ENCODE results near the gene ZNF521.
"Not testable (repeated sequence)": the region's sequence is repeated elsewhere in the genome, so short reads cannot be mapped to it uniquely, and the experiment has no call there.

The ZNF521 gene

DNA sequence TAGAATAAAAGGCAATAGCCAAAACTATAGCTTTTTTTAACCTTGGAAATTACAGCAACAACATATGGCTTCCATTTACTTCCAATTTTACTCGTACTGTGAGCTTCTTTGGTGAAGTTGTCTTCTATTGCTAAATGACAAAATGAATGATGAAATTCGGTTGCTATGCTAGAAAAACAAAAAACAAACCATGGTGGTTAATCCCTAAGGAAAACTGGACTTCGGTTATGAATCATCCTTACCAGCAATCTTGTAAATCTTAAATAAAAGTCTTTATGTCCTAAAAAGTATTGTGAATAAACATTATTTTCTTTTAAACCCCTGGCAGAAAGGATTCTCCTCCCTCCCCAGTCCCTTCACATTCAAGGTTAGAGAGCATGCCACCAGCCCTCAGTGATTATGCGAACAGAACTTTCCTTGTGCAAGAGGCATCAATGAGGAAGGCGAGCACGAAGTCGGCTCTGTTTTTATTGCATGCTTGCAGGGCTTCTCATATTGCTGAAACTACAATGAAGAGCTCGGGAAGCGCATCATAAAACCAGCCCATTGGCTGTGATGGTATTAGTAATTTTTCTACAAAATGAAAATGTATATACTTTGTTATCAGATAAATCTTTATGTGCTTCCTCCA is 62.9 kb downstream of the ZNF521 start:
- DNase-seq (ENCODE audit: low spot score), result no peak

DNA sequence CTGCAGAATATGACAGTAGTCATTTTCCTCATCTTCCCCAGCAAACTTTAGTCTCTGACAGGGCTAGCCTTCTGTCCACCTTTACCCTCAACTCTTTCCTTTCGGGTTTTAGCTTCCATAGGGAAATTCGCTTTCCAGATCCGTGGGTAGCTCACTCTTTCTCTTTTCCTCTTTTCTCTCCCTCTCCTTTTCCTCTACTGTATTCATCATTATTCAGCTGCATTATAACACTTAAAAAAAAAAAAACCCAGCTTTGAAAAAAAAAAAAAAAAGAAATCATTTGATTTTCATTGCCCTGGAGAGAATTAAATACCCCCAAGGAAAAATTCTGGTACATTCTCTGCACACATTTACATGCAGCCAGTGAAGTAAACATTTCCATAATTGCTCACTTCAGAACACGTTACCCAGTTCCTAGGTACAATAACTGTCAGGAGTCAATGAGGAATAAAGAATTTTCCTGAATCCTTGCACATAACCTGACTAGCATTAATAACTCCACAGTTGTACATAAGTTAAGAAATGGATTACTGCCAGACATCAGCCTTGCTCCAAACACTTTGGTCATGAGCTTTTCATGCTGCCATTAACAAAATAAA is 63.5 kb downstream of the ZNF521 start:
- DNase-seq (ENCODE audit: low spot score), result no peak

DNA sequence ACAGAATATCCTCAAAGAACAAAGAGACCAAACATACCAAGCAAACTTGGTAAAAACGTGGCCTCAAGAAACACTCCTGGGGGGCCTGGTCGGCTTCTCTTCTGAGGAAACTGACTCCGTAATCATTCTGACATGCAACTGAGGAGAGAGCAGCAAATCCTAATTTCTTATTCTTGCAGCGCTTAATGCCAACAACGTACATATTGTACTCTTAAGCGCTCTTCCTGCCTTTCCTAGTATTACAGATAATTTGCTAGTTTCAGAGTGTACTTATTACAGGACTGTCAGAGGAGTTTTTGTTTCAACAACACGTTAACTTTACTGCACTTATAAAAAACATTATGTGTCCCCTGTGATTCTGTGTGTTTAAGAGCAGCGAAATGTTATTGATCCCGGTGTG is 64.9 kb downstream of the ZNF521 start:
- no peak for DNase-seq (ENCODE audit: low spot score)

DNA sequence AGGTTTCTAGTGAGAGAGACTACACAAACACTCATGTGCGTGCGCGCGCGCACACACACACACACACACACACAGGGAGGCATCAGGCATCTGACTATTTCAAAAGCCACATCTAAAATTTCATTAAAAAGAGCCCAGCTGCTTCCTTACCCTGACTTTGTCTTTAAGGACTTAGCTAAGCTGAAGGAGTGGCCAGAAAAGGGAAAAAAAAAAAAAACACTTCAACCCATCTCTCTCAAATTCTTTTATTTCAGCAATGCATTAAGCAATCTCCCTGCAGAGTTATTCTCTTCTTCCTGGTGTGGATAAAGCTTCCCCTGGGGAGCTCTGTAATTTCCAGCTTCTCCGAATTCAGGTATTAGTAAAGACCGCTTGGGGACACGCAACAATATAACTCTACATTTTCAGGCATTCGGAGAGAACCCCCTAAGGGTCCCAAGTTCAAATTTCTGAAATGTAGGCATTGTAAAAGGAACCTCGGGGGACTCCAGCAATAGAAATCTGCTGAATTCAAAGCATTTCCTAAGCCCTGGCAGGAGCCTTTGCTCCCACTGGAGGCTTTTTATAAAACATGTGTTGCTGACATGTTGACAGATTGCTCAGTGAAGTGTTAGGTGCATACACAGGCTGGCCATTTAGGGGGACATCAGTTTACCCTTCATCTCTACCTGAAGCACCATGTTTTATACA is 67.0 kb downstream of the ZNF521 start:
- DNase-seq (ENCODE audit: low spot score), result no peak

DNA sequence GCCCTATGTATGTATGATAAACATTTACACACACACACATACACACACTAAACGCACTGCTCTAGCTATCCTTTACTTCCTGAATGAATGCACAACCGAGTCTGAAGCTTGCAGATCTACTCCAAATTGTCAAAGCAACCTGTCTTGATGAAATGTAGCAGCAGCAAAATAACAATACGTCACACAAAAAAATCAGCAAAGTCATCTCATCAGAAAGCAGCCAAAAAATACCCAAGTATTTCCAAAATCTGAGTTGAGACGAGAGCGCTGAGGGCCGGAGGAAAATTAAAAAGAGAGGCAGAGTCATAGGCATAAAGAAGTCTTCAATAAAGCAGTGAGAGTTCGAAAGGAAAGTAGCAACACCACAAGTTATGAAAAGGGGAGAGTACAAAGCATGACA is 67.7 kb downstream of the ZNF521 start:
- no peak for DNase-seq (ENCODE audit: low spot score)

DNA sequence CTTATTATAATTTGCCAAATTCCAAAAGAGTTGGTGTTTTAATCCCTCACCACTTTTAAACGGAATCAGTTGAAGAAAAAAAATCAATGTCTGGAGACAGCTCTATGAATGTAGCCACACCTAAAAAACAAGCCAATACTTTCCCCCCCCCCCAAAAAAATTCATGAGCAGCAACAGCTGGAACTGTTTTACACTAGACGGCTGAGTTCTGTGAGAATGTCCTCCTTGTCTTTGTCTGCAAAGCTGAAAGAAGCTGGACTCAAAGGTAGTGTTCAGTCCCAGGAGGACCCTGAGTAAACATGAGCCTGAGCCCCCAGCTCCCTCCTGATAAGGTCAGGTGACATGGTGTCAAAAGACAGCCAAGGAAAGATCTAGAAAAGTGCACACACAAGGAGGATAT is 68.2 kb downstream of the ZNF521 start:
- DNase-seq (ENCODE audit: low spot score), result no peak

DNA sequence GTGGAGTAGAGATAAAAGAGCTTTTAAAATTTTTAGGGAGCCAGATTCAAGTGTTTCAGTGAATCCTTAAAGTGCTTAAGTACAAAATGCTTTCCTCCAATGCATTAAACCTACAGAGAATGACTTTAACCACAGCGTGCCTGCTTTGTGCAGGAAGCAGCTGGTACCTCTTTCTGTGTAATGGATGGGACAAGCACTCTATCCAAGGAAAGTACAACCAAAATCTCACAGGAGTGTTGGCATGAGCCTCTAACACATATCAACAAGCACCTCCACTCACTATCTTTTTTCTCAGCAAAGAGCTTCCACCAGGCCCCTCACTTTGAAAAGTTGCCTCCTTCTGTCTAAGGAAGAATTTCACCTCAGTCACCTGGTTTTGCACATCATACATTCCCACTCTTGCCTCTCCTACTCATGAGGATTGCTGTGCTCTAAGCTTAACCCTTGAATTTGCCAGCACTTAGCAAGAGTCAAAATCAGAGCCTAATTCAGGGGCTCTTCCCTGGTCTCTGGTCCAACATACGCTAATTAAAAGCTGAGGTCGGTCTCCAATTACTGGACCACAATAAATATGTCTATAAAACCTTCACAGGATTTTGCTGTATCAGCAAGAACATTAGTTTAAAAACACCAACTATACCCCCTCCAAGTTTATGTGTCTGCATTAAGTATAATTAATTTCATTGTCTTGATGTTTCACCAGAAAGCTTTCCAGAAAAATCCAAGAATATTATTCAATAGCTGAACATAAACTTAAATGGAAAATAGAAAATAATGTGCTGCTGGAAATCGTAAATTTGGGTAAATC is 68.9 kb downstream of the ZNF521 start:
- DNase-seq (ENCODE audit: low spot score), result no peak

DNA sequence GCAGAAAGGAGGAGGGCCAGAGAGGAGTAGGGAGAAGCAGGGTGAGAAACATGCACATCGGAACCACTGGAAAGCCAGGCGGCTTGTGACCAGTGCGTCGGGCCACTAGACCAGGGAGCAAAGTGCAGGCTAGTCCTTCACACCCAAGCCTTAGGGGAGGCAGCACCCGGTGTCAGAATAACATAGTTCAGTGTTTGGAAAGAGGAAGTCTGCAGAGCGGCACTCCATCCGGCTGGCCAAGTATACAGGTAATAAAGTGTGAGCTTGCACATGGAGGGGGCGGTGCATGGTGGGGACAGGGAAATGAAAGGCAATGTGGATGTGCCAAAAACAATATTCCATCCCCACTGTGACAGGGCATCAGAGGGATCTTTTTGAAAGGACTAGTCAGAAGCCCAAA is 69.7 kb downstream of the ZNF521 start:
- DNase-seq (ENCODE audit: low spot score), result no peak

DNA sequence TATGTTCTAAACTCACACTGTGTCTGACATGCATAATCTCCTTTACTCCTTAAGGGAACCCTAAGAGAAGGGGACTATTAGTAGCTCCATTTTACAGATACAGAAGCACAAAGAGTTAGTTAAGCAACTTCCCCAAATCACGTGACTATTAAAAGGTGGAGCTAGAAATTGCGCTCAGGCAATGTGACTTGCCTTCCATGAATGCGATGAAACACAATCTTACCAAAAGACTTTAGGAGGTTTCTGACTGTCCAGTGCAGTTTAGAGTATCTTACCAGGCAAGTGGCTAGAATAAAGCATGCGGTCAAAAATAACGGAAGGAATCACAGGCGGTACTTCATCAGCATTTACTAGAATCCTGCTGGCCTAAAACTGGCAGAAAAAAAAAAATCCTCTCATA is 70.4 kb downstream of the ZNF521 start:
- no peak for DNase-seq (ENCODE audit: low spot score)

DNA sequence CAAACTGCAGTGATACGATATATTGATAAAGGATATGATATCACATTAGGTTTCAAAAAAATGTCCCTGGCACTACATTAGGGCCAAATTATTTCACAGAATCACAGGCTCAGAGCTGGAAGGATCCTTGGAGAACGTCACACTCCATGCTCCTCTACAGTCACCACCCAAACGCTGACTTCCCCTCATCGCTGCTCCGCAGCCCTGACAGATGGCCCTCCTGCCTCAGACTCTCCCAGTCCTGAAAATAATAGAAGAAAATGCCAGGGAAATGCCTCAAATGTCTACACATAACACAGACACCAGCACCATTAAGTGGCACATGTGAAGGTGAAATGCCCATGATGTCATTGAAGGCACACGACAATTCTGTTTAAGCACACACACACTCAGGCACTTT is 72.0 kb downstream of the ZNF521 start:
- DNase-seq (ENCODE audit: low spot score), result no peak

DNA sequence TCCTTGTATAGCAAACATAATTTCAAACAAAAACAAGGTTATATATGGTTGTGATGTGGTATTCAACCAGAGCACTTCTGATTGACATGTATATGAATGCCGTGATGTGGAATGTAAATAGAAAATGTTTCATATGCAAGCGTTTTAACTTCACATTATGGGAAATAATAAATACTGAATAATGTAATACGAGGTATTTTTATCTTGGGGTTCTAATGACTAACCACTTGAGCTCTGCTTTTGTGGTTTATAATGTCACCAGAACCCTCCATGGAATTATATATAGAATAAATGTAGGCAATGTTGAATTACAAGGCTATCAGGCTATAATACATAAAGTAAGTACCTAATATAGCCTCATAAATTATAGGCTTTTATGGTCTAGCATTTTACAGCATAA is 72.4 kb downstream of the ZNF521 start:
- no peak for DNase-seq (ENCODE audit: low spot score)

DNA sequence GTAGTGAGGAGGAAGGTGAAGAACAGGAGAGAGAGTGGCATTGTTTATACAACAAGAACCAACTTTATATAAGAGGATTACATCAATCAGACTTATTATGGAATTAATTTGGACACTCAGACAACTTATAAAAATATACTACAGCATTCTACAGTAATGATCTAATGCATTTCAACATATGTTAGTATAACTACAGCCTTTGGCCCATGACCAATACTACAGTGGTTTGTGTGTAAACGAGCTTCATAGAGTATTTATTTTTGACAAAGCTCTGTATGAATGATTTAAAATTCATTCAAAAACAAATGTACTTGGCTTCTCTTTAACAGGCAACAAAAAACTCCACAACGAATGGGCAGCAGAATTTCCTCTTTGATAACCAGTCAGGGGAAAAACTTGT is 72.8 kb downstream of the ZNF521 start:
- no peak for DNase-seq (ENCODE audit: low spot score)

DNA sequence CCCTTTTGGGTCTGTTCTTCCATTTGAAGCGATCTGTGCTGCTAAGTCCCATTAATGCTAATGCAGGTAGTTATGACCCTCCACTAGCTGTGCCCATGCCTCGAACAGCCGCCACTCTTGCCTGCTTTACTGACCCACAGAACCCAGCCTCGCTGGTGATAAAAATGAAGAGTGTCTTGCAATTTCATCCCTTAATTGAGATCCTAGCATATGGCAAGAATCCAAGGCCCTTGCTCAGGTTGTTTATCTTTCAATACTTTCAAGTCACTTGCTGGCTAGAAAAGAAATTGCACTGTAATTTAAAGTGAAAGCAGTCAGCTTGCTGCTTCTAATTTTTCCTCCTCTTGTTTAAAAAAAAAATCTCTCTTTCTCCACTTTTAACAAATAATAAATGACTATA is 73.6 kb downstream of the ZNF521 start:
- peak; percentile 36 for DNase-seq (ENCODE audit: low spot score)

DNA sequence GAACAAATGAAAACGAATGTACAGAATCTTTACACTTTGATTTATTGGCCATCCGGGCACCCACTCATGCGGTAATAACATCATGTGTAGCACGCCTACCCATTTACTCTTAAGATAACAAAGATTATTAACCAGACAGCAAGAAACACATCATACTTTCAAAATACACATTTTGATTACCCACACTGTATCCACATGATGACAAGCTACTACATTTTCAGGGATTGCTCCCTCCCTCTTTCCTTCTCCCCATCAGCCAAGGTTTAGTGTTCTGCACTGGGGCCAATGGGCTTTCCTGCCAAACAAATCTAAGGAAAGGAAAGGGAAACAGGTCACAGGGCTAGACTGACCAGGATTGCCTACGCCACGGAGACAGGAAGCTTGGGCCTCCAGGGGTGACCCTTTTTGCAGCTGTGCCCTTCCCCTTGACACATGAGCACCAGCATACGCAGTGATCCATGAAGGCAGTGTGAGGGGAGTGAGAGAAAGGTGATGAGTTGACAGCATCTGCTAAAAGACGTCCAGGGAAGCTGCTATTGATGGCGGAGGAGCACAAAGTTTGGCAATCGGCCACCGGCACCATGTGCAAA is 76.5 kb downstream of the ZNF521 start:
- no peak for DNase-seq (ENCODE audit: low spot score)

DNA sequence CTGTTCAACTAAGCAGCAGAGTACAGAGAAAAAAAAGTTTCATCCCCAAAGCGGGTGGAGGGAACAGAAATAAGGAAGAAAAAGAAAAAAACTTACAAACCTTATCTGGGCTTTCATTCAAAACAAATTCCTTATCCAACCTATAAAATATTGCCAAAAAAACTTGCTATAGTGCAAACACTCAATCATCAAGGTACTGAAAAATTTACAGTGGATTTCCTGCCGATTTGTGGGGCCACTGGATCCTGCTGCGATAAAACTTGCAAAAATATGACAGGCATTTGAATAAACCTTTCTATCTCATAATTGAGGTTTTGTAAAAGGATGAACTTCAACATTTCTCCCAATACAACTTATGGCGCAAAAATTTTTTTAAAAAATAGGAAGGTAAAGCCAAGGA is 77.0 kb downstream of the ZNF521 start:
- DNase-seq (ENCODE audit: low spot score), result no peak

DNA sequence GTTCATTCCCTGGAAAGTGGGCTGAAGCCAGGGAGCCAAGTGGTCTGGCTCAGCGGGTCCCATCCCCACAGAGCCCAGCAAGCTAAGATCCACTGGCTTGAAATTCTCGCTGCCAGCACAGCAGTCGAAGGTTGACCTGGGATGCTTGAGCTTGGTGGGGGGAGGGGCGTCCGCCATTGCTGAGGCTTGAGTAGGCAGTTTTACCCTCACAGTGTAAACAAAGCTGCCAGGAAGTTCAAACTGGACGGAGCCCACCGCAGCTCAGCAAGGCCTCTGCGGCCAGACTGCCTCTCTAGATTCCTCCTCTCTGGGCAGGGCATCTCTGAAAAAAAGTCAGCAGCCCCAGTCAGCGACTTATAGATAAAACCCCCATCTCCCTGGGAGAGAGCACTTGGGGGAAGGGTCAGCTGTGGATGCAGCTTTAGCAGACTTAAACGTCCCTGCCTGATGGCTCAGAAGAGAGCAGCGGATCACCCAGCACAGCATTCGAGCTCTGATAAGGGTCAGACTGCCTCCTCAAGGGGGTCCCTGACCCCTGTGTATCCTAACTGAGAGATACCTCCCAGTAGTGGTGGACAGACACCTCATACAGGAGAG is 84.9 kb downstream of the ZNF521 start:
- DNase-seq (ENCODE audit: low spot score), result not testable (repeated sequence)

DNA sequence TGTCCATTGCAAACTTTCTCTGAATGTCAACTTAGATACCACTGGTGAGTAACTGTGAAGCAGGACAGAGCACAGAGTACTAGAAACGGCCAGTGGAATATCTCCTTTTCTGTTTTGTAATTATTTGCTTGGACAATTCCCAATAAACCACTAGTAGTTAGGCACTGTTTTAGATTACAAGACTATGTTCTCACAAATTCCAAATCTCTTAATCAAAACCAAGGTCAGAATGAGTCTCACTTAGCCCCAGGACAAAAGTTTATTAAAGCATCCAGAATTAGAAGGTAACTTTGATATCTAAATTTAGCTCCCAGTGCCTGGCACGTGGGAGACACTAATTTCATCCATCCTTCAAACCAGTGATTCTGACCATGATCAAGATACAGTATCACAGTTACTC is 89.0 kb downstream of the ZNF521 start:
- DNase-seq (ENCODE audit: low spot score), result no peak

DNA sequence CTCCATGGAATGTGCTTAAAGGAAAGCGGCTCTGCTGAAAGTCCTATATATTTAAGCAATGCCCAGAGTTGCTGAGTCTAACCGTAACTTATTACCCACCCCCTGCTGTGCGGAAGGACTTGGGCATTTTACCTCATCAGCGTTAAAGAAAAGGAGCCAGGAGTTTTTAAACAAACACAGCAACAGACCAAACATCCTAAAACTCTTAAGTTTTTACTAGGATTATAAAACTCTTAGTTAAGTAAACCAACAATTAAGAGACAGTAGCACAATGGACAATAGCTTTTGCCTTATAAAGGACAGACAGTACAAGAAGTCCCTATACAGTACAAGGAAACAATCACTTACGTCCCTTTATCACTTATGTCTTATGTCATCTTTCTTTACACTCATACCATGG is 90.2 kb downstream of the ZNF521 start:
- DNase-seq (ENCODE audit: low spot score), result no peak

DNA sequence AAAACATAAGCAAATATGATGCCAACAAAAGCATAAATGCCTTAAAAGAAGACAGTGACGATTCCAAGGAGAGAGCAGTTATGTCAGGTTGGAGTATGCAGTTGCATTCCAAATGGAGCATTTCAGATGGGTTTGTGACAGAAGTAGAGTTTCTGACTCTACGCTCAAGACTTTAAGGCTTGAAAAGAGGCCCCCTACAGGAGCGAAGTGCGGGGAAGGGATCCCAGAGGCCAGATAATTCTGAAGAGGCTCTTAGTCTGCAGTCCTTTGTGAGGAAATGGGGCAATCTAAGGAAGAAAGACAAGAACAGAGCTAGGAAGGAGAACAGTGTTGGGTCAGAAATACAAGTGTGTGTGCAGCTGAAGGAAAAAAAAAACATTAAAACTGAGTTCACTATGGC is 95.5 kb downstream of the ZNF521 start:
- no peak for DNase-seq (ENCODE audit: low spot score)

DNA sequence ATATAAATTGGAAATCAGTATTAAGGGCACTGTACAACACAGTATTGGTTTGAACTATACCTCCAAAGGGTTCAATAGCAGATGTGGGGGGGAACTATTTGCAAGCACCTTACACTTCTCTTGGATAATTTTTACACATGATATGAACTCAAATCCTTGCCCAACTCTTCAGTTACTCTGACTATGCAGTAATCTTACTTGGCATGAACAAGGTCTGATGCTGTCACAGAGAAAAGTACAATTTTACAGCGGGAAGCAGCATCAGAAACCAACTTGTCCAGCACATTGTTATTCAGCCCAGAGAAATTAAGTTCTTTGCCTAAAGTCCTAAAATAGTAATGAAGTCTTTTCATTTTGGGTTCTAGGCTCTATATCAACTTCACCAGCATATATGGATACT is 98.2 kb downstream of the ZNF521 start:
- DNase-seq (ENCODE audit: low spot score), result no peak

DNA sequence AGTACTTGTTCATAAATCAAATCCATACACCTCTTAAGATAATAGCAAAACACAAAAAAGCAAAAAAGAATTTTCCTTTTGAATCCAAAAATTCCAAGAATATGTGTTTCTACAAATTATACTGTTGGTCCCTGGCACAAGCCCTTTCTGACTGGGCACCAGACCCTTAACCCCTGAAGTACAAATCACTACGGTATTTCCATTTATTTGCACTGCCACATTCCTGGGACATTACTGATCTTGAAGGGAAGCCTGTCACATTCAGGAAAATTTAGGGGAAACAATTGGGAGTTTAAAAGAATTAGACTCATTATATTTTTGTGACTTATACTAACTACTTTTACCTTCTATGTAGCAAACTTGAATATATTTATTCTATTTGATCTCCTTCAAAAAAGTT is 98.8 kb downstream of the ZNF521 start:
- no peak for DNase-seq (ENCODE audit: low spot score)

DNA sequence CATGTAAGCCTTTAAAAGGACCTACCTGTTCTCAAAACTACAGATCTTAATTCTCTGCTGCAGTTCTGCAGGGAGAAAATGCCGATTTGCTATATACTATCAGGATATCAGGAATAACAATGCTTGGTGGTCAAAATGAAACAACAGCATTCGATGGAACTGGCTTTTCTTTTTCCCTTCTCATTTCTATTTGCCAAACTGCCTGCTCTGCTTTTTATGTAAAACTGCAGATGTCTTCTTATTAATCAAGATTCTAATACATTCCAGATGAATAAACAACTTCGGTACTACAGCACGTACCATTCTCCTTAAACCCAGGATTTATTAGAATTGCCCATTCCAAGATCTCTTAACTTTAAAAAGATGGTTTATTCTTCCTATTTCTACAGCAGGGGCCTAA is 100.9 kb downstream of the ZNF521 start:
- no peak for DNase-seq (ENCODE audit: low spot score)
